Activated CD4-positive, alpha-beta T cell treated with anti-CD3 and anti-CD28 coated beads, Interleukin-2, amount 50 U/mL, for 1 hour (primary cell): ENCODE results near the gene ILDR2.
A peak's percentile ranks its signal among the peaks of the same experiment; 100 is the strongest.

Experiments used
- DNase-seq: peaks from one replicate; pipeline ENCODE4 v3.0.0-alpha.2; 2020

Gene ILDR2

DNA sequence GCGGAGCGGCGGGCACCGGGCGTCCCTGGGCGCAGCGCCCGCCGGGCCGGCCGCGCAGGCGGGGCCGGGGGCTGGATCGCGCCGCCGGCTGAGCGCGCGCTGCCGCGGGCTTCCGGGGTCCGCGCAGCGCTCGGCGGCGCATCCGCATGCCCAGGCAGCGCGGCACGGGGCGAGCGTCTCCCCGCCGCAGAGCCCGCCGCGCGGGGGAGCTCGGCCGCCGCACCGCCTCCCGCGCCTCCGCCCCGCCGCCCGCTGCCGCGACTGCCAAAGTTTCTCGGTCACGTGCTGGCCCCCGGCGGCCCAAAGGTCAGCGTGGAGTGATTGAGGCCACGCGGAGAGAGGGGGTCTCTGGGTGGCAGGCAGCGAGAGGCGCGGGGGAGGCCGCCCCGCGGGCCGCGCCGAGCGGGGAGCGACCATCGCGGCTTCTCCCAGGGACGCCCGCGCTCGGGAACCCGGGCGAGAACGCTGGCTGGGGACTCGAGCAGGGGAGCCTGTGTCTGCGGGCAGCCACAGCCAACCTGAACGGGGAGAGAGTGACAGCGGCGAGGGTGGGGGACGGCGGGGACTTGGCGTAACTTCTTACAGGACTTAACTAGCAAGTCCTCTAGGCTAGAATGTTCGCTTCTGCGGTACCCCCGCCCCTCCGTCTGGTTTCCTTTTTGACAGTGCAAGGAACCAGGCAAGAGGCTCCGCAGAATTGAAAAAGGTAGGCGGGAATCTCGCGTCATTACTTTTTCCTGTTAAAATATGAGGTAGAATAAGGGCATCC lies at the start of gene ILDR2:
ILDR2 (minus strand) TSS at position 180 of the 769 bp plus-strand sequence. CDS start 272 bp downstream, outside the sequence.
- peak; percentile 49 for DNase-seq

- DNase-seq: no peak
These were observed 47.0 kb upstream of the ILDR2 start for GRCh38 chr1:167022384-167022783.

GRCh38 chr1:167016100-167016750 lies 40.9 kb upstream of the ILDR2 start:
- no peak for DNase-seq

DNA sequence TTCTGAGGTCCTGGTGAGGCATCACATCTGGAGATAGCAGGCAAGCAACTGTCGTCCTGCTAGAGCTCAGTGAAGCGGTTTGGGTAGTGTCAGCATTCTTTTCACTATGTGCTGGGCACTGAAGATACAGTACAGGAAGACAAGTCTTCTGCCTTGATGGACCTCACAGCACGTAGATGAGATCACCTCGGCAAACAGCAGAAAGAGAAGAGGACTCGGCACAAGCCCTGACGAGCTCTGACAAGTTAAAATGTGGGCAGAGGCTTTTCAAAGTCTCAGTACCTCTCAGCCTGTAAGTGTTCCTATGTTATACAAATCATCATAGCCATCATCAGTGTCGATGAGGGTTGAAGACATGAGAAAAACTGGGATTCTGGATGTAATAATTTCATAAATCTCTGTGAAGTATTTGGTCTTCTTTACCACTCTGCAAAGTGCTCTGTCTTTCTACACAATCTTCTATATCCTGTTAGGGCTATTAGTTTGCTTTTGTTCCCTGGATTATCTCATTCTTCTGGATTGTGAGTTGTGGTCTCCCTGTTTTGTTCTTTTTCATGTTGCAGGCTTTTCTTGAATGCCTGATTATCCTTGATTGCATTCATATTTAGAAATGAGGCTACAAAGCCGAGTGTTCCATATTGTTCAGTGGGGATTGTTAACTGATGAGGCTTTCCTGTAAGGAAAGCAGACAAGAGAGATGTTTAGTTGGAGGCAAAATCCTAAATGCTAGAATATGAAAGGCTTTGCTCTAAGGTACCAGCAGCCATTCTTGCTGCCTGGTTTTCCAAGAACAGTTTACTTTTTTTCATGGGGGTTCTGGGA lies 38.0 kb upstream of the ILDR2 start:
- no peak for DNase-seq

DNA sequence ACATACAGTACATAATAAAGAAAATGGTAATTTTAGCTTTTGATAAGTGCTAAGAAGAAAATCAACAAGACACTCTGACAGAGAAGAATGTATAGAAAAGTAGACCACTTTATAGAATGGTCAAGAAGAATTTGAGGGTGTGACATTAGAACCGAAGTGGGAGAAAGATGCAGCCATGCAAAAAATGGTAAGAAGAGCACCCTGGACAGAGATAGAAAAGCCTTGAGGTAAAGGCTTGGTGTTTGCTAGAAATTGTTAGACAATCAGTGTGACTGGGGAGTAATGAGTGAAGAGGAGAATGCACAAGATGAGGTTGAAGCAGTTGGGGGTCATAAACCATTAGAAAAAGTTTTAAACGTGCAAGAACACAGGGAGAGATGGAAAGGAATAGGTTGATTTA lies 37.2 kb upstream of the ILDR2 start:
- no peak for DNase-seq

GRCh38 chr1:167011560-167012191 lies 36.3 kb upstream of the ILDR2 start:
- DNase-seq: no peak

- DNase-seq: no peak
These were observed 28.4 kb upstream of the ILDR2 start for GRCh38 chr1:167003711-167004110.

DNA sequence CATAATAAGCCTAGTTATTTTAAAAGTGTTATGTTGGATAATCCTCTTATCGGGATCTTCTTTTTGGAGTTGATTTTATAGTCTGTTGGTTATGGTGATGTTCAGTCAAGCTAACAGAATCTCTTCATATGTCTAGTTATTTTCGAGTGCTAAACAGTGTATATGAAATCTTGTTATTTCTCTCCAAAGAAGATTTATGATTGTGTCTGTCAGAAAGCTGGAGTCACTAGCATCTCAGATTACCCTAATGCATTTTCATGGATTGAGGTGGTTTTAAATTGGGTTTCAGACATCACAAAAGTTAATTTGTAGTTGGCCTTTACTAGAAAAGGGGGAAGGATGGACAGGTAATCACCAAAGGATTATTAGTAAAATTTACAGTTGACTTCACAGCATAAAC lies 27.0 kb upstream of the ILDR2 start:
- DNase-seq: no peak

DNA sequence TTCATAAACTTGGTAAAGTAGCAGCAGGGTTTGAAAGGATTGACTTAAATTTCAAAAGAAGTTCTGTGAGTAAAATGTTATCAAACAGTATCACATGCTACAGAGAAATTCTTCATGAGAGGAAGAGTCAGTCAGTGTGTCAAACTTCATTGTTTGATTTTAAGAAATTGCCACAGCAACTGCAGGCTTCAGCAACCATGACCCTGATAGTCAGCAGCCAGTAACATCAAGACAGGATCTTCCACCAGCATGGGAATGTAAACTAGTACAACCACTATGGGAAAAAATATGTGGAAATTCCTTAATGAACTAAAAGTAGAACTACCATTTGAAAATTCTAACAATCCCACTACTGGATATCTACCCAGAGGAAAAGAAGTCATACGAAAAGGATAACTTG lies 25.2 kb upstream of the ILDR2 start:
- DNase-seq: no peak

- DNase-seq: no peak
These were observed 24.2 kb upstream of the ILDR2 start for GRCh38 chr1:166999500-167000055.

DNA sequence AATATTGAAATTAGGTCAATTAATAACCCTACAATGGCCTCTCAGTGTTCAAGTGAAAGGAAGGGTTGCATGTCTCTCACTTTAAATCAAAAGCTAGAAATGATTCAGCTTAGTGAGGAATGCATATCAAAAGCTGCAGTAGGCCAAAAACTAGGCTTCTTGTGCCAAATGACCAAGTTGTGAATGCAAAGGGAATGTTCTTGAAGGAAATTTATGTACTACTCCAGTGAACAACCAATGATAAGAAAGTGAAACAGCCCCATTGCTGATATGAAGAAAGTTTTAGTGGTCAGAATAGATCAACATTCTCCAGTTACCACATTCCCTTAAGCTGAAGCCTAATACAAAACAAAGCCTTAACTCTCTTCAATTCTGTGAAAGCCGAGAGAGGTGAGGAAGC lies 23.7 kb upstream of the ILDR2 start:
- DNase-seq: no peak

DNA sequence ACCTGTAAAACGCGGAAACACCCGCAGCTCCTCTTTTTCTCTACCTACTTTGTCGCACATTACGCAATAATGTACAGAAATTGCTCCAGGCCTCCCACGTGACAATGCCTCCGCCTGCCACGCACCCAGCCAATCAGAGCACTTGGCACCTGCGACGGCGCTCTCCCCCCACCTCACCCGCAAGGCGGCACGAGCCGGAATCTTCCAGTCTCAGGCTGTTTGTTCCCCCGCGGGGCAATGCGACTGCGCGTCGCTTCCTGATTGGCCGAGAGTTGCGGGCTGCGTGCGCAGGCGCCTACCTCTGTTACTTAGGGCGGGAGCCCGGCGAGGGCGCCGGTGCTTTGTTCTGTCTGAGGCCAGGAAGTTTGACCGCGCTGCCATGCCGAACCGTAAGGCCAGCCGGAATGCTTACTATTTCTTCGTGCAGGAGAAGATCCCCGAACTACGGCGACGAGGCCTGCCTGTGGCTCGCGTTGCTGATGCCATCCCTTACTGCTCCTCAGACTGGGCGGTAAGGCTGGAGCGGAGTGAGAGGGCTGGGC lies 13.7 kb upstream of the ILDR2 start, which contains the start of gene MAEL:
MAEL (plus strand) TSS at position 307 of the 542 bp plus-strand sequence; CDS start at position 380, 73 bp downstream.
- no peak for DNase-seq

- no peak for DNase-seq
These were observed 6.2 kb upstream of the ILDR2 start for GRCh38 chr1:166981589-166981988.

DNA sequence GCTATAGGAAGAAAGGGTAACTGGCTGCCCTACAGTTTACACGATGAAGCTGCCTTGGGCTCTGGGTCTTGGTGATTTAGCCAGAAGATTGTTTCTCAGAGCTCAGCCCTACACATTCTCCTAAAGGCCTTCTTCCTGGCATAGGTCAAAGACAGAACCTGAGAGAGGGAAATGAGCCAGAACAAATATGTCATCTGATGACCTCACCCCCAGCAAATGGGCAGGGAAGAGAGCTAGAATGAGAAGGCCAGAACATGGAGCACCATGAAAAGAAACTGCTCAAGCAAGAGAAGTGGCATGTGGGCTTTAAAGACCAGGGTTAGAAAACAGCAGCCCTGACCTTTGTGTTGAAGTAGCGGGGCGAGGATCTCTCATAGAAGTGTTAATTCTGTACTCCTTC lies 5.5 kb upstream of the ILDR2 start:
- DNase-seq: no peak

DNA sequence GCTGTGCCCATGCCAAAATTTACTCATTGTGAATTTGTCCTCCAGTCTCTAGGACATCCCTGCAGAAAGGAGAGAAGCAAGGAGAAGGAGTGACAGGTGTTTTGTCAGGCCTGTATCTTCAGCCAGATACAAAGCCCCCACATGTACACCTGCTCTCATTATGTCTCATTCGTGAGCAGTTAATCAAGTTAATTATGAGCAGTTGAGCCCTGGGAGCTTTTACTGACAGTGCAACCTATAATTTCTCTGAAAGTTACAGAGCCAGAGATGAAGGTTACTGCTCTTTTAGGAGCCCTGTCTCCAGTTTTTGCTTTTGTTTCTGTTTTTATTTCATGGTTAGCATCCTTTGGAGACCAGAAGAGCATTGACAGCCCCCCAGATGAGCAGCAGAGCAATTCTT lies 5.0 kb upstream of the ILDR2 start:
- DNase-seq: no peak

- DNase-seq: no peak
These were observed 3.5 kb upstream of the ILDR2 start for GRCh38 chr1:166978821-166979220.

GRCh38 chr1:166977951-166978350 lies 2.6 kb upstream of the ILDR2 start:
- DNase-seq: no peak

- peak; percentile 4 for DNase-seq
These were observed 544 bp downstream of the ILDR2 start for GRCh38 chr1:166974647-166975345.

DNA sequence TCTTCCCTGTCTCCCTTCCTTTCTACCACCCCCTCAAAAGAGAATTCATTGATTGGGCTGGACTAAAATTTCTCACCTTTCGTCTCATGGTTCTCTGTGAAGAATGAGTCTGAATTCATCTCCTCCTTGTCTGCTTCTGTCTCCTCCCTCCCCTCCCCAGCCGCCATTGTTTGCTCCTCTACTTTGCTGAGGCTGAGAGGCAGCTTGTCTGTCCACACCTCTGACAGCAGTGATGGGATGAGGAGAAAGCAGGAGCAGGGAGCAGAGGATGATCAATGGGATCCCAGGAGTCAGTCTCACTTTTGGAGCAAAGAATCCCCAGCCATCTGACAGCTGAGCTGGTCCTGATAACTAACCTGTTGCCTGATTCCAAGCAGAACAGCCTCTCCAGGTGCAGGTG lies 2.5 kb downstream of the ILDR2 start:
- DNase-seq: no peak

DNA sequence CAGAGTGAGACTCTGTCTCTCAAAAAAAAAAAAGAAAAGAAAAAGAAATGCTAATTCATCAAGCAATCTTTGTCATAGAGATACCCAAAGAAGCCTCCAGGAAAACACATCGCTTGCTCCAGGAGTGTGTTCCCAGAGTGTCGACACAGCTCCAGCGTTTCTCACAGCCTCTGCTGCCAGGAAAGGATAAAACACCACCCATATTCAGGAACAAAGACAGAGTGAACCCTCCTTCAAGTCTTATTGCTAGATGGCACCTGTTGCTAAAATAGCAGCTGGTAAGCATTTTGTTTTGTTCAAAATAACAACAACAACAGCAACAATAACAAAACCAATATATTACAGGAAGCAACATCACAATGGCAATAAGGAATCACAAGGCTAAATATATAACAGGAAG lies 3.1 kb downstream of the ILDR2 start:
- no peak for DNase-seq

- DNase-seq: no peak
These were observed 4.1 kb downstream of the ILDR2 start for GRCh38 chr1:166971252-166971651.
